BJ (cell line): ENCODE data around the gene SNRNP48. TPM values are rescaled to one million over a fixed set of nuclear protein-coding genes. Genes with fewer than 3 reads are reported as not detected.

Source experiments
- CTCF ChIA-PET: fragments of 350-600 bp; formaldehyde crosslinking; extraction: SDS; loops from one replicate; lab custom pipeline; 2021; ENCODE audit warnings: antibody characterized with exemption, inconsistent platforms; lab: Yijun Ruan, JAX
- POLR2A ChIA-PET: fragments of 300-600 bp; sonication (Branson Sonifier 250); formaldehyde crosslinking; extraction: SDS; loops from one replicate; lab custom pipeline; 2021; ENCODE audit warnings: antibody characterized with exemption; lab: Charles Lee
- DNase-seq: peaks from one replicate; pipeline ENCODE4 v3.0.0-alpha.2; 2011; ENCODE audit warnings: low read depth
- H3K27me3 ChIP-seq: 2 replicates; pipeline ENCODE4 v1.6.0; 2011; ENCODE audit warnings: low read length; ENCODE audit not compliant: control insufficient read depth, insufficient read depth
- H3K36me3 ChIP-seq: 2 replicates; pipeline ENCODE4 v1.5.1; 2011; ENCODE audit warnings: low read length; ENCODE audit not compliant: control insufficient read depth, insufficient read depth
- H3K4me3 ChIP-seq: 2 replicates; pipeline ENCODE4 v1.5.1; 2011; ENCODE audit warnings: low read depth, mild to moderate bottlenecking, control low read depth, low read length
- CTCF ChIP-seq: IDR thresholded peaks from 2 replicates; pipeline ENCODE4 v1.5.1; 2011; ENCODE audit warnings: low read depth, mild to moderate bottlenecking, control low read depth, inconsistent platforms, low read length, moderate library complexity; ENCODE audit not compliant: insufficient read depth
- polyA plus RNA-seq: library from polyadenylated mRNA; depleted of rRNA; stranded (reverse); fragments of >200 nt; gene quantifications from 2 replicates; pipeline ENCODE4 v1.2.3, GENCODE V29; 2011

Gene SNRNP48
- polyA plus RNA-seq, 1 experiment, result 2.6 TPM

- ChIA-PET CTCF (interaction anchor here (0.6 to 2.0 kb wide), 4 partner anchors 12 to 121 kb away, joined by 3 to 6 read pairs (median 3); no protein-coding TSS in a partner anchor), POLR2A (no interaction called here)
- H3K27me3 ChIP-seq, result no peaks in the 10 kb centered on the region
- H3K36me3 ChIP-seq, result no peaks in the 10 kb centered on the region
- no peak overlapping the region for H3K4me3 ChIP-seq
- DNase-seq, result no peak
- TF ChIP-seq CTCF, result no peak
These were observed 43.6 kb upstream of the SNRNP48 start for GRCh38 chr6:7546383-7546782.

GRCh38 chr6:7546896-7547295, 43.1 kb upstream of the SNRNP48 start:
- H3K4me3 ChIP-seq, result no peak overlapping the region
- POLR2A ChIA-PET, result no interaction called here
- H3K27me3 ChIP-seq, result no peaks in the 10 kb centered on the region
- no peak for DNase-seq
- CTCF ChIA-PET, result interaction anchor here (1.1 to 2.0 kb wide), 3 partner anchors 12 to 122 kb away, joined by 3 to 6 read pairs (median 3); no protein-coding TSS in a partner anchor
- TF ChIP-seq CTCF, result no peak
- no peaks in the 10 kb centered on the region for H3K36me3 ChIP-seq

GRCh38 chr6:7547315-7547714, 42.7 kb upstream of the SNRNP48 start:
- CTCF ChIA-PET, result interaction anchor here (1.5 to 2.0 kb wide), 2 partner anchors 20 to 122 kb away, joined by 3 to 6 read pairs; no protein-coding TSS in a partner anchor
- POLR2A ChIA-PET, result no interaction called here
- Histone ChIP-seq H3K4me3 (no peak overlapping the region), H3K27me3 (no peaks in the 10 kb centered on the region), H3K36me3 (no peaks in the 10 kb centered on the region)
- TF ChIP-seq CTCF, result no peak
- DNase-seq, result no peak

- Histone ChIP-seq H3K4me3 (no peak overlapping the region), H3K36me3 (no peaks in the 10 kb centered on the region), H3K27me3 (no peaks in the 10 kb centered on the region)
- no peak for TF ChIP-seq CTCF
- no peak for DNase-seq
- ChIA-PET CTCF (interaction anchor here (0.8 kb wide), 1 partner anchor 34 kb away, joined by 3 read pairs; no protein-coding TSS in a partner anchor), POLR2A (no interaction called here)
These were observed 39.6 kb upstream of the SNRNP48 start for GRCh38 chr6:7550433-7550801.

- H3K36me3 ChIP-seq, result peaks cover 4% of the 10 kb centered on the region
- ChIA-PET CTCF (interaction anchor here (1.3 kb wide), 1 partner anchor 12 kb away, joined by 4 read pairs; no protein-coding TSS in a partner anchor), POLR2A (interaction anchor here (0.6 kb wide), 1 partner anchor 93 kb away, joined by 3 read pairs; no protein-coding TSS in a partner anchor)
- no peak overlapping the region for H3K4me3 ChIP-seq
- H3K27me3 ChIP-seq, result no peaks in the 10 kb centered on the region
- no peak for TF ChIP-seq CTCF
- DNase-seq, result no peak
These were observed 35.3 kb upstream of the SNRNP48 start for GRCh38 chr6:7554533-7555275.
